Stimulated activated naive B cell treated with anti-CD40 and anti-IgM and Interleukin-4, amounts not matched to agents 10 μg/mL and 1 μg/mL and 100 μg/mL, for 72 hours (primary cell): Measurements from ENCODE around the gene RSPO3.
"Not testable (repeated sequence)": the region's sequence is repeated elsewhere in the genome, so short reads cannot be mapped to it uniquely, and the experiment has no call there.

Experiments used
- ATAC-seq, 2 donors: fragments of 150-1000 bp; cut with Tn5 transposase; replicated peaks; 2 replicates each; pipeline ENCODE4 v1.10.0; 2021; ENCODE audit warnings: moderate library complexity in 1 of 2
- DNase-seq: peaks from one replicate; pipeline ENCODE4 v3.0.0; 2021
- H3K27ac Mint-ChIP-seq: one replicate; pipeline ENCODE4 v1.8.0; 2022; ENCODE audit warnings: mild to moderate bottlenecking, mixed read lengths
- H3K27me3 Mint-ChIP-seq, 2 donors: one replicate each; pipeline ENCODE4 v1.8.0; 2022; ENCODE audit warnings: mixed read lengths in 2 of 2
- H3K36me3 Mint-ChIP-seq, 2 donors: one replicate each; pipeline ENCODE4 v1.8.0; 2022; ENCODE audit warnings: mixed read lengths in 2 of 2, mild to moderate bottlenecking in 1 of 2
- H3K4me1 Mint-ChIP-seq, 2 donors: one replicate each; pipeline ENCODE4 v1.8.0; 2022; ENCODE audit warnings: mixed read lengths in 2 of 2, mild to moderate bottlenecking in 1 of 2
- H3K4me3 Mint-ChIP-seq, 2 donors: one replicate each; pipeline ENCODE4 v1.8.0; 2022; ENCODE audit warnings: mild to moderate bottlenecking in 2 of 2, mixed read lengths in 2 of 2, moderate library complexity in 1 of 2
- H3K9me3 Mint-ChIP-seq, 2 donors: one replicate each; pipeline ENCODE4 v1.8.0; 2022; ENCODE audit warnings: mixed read lengths in 2 of 2, mild to moderate bottlenecking in 1 of 2

RSPO3 gene

GRCh38 chr6:127096167-127096566 lies 22.3 kb upstream of the RSPO3 start:
- no peaks in the 10 kb centered on the region for H3K9me3 Mint-ChIP-seq
- no peak overlapping the region for H3K27ac Mint-ChIP-seq
- no peak overlapping the region for H3K4me3 Mint-ChIP-seq
- no peaks in the 10 kb centered on the region for H3K36me3 Mint-ChIP-seq
- H3K27me3 Mint-ChIP-seq, result peaks cover 0 to 7% of the 10 kb centered on the region in 2 donors
- no peaks in the 10 kb centered on the region for H3K4me1 Mint-ChIP-seq
- no peak for ATAC-seq
- DNase-seq, result no peak

- H3K27me3 Mint-ChIP-seq, H3K4me1 Mint-ChIP-seq, H3K4me3 Mint-ChIP-seq, H3K9me3 Mint-ChIP-seq, DNase-seq, ATAC-seq, H3K27ac Mint-ChIP-seq, H3K36me3 Mint-ChIP-seq: not testable (repeated sequence)
These were observed 21.0 kb upstream of the RSPO3 start for GRCh38 chr6:127097442-127097841.

- Mint-ChIP-seq H3K9me3 (no peaks in the 10 kb centered on the region), H3K4me3 (no peak overlapping the region), H3K27ac (no peak overlapping the region), H3K36me3 (no peaks in the 10 kb centered on the region), H3K4me1 (no peaks in the 10 kb centered on the region), H3K27me3 (peaks cover 4 to 7% of the 10 kb centered on the region in 2 donors)
- DNase-seq (no peak), ATAC-seq (no peak)
These were observed 17.8 kb upstream of the RSPO3 start for GRCh38 chr6:127100510-127101140.

- Mint-ChIP-seq H3K36me3 (no peaks in the 10 kb centered on the region), H3K4me3 (no peak overlapping the region), H3K4me1 (no peaks in the 10 kb centered on the region), H3K27ac (no peak overlapping the region), H3K27me3 (peaks cover 8 to 10% of the 10 kb centered on the region in 2 donors), H3K9me3 (no peaks in the 10 kb centered on the region)
- DNase-seq (no peak), ATAC-seq (no peak)
These were observed 16.2 kb upstream of the RSPO3 start for GRCh38 chr6:127102299-127102698.

GRCh38 chr6:127102859-127103258 lies 15.6 kb upstream of the RSPO3 start:
- H3K9me3 Mint-ChIP-seq, result no peaks in the 10 kb centered on the region
- no peak for DNase-seq
- H3K36me3 Mint-ChIP-seq, result no peaks in the 10 kb centered on the region
- no peaks in the 10 kb centered on the region for H3K4me1 Mint-ChIP-seq
- H3K4me3 Mint-ChIP-seq, result no peak overlapping the region
- no peak overlapping the region for H3K27ac Mint-ChIP-seq
- peaks cover 14 to 15% of the 10 kb centered on the region in 2 donors for H3K27me3 Mint-ChIP-seq
- no peak for ATAC-seq

GRCh38 chr6:127103482-127103881 lies 15.0 kb upstream of the RSPO3 start:
- DNase-seq (no peak), ATAC-seq (no peak)
- H3K36me3 Mint-ChIP-seq, result no peaks in the 10 kb centered on the region
- H3K27me3 Mint-ChIP-seq, result peaks cover 15 to 19% of the 10 kb centered on the region in 2 donors
- H3K4me1 Mint-ChIP-seq, result no peaks in the 10 kb centered on the region
- H3K9me3 Mint-ChIP-seq, result no peaks in the 10 kb centered on the region
- no peak overlapping the region for H3K27ac Mint-ChIP-seq
- no peak overlapping the region for H3K4me3 Mint-ChIP-seq

- H3K4me1 Mint-ChIP-seq, result no peaks in the 10 kb centered on the region
- H3K9me3 Mint-ChIP-seq, result no peaks in the 10 kb centered on the region
- no peaks in the 10 kb centered on the region for H3K36me3 Mint-ChIP-seq
- no peak for DNase-seq
- ATAC-seq, result no peak
- H3K27ac Mint-ChIP-seq, result no peak overlapping the region
- no peak overlapping the region for H3K4me3 Mint-ChIP-seq
- peaks cover 27 to 32% of the 10 kb centered on the region in 2 donors for H3K27me3 Mint-ChIP-seq
These were observed 10.6 kb upstream of the RSPO3 start for GRCh38 chr6:127107916-127108315.

- Mint-ChIP-seq H3K4me3 (no peak overlapping the region), H3K9me3 (no peaks in the 10 kb centered on the region), H3K36me3 (no peaks in the 10 kb centered on the region), H3K4me1 (no peaks in the 10 kb centered on the region), H3K27me3 (peaks cover 31 to 46% of the 10 kb centered on the region in 2 donors), H3K27ac (no peak overlapping the region)
- no peak for DNase-seq
- no peak for ATAC-seq
These were observed 7.8 kb upstream of the RSPO3 start for GRCh38 chr6:127110712-127111111.

GRCh38 chr6:127111526-127111925 lies 6.9 kb upstream of the RSPO3 start:
- no peaks in the 10 kb centered on the region for H3K4me1 Mint-ChIP-seq
- no peak overlapping the region for H3K27ac Mint-ChIP-seq
- no peaks in the 10 kb centered on the region for H3K36me3 Mint-ChIP-seq
- DNase-seq (no peak), ATAC-seq (no peak)
- peaks cover 38 to 52% of the 10 kb centered on the region in 2 donors for H3K27me3 Mint-ChIP-seq
- H3K4me3 Mint-ChIP-seq, result no peak overlapping the region
- no peaks in the 10 kb centered on the region for H3K9me3 Mint-ChIP-seq

GRCh38 chr6:127114214-127114760 lies 4.2 kb upstream of the RSPO3 start:
- ATAC-seq, result no peak
- H3K36me3 Mint-ChIP-seq, result peaks cover 0 to 2% of the 10 kb centered on the region in 2 donors
- H3K4me1 Mint-ChIP-seq, result peaks cover 5 to 18% of the 10 kb centered on the region in 2 donors
- no peaks in the 10 kb centered on the region for H3K9me3 Mint-ChIP-seq
- no peak overlapping the region for H3K27ac Mint-ChIP-seq
- DNase-seq, result no peak
- no peak overlapping the region for H3K4me3 Mint-ChIP-seq
- peaks cover 42 to 61% of the 10 kb centered on the region in 2 donors for H3K27me3 Mint-ChIP-seq

- no peak overlapping the region for H3K4me3 Mint-ChIP-seq
- DNase-seq (no peak), ATAC-seq (no peak)
- H3K4me1 Mint-ChIP-seq, result peaks cover 8 to 27% of the 10 kb centered on the region in 2 donors
- H3K36me3 Mint-ChIP-seq, result peaks cover 0 to 2% of the 10 kb centered on the region in 2 donors
- H3K27ac Mint-ChIP-seq, result no peak overlapping the region
- H3K27me3 Mint-ChIP-seq, result peaks cover 46 to 68% of the 10 kb centered on the region in 2 donors
- no peaks in the 10 kb centered on the region for H3K9me3 Mint-ChIP-seq
These were observed 3.3 kb upstream of the RSPO3 start for GRCh38 chr6:127115084-127115655.

- no peak overlapping the region for H3K27ac Mint-ChIP-seq
- no peaks in the 10 kb centered on the region for H3K9me3 Mint-ChIP-seq
- H3K36me3 Mint-ChIP-seq, result peaks cover 0 to 2% of the 10 kb centered on the region in 2 donors
These were observed 2.7 kb upstream of the RSPO3 start for GRCh38 chr6:127115746-127116145.

GRCh38 chr6:127117979-127118297 lies 533 bp upstream of the RSPO3 start:
- H3K9me3 Mint-ChIP-seq, result no peaks in the 10 kb centered on the region
- H3K36me3 Mint-ChIP-seq, result peaks cover 0 to 2% of the 10 kb centered on the region in 2 donors
- ATAC-seq (no peak), DNase-seq (no peak)
- peak overlapping the region; percentile 67 to 76 for H3K4me3 Mint-ChIP-seq
- H3K4me1 Mint-ChIP-seq, result peaks cover 21 to 43% of the 10 kb centered on the region in 2 donors
- peaks cover 51 to 72% of the 10 kb centered on the region in 2 donors for H3K27me3 Mint-ChIP-seq
- no peak overlapping the region for H3K27ac Mint-ChIP-seq

More at GRCh38 chr6:127115746-127116145, 2.7 kb upstream of the RSPO3 start:
- DNase-seq (no peak), ATAC-seq (no peak)
- Mint-ChIP-seq H3K27me3 (peaks cover 48 to 74% of the 10 kb centered on the region in 2 donors), H3K4me1 (peaks cover 13 to 33% of the 10 kb centered on the region in 2 donors), H3K4me3 (no peak overlapping the region)

GRCh38 chr6:127119102-127120022 lies 891 bp downstream of the RSPO3 start:
- no peak overlapping the region for H3K27ac Mint-ChIP-seq
- DNase-seq, result peak; percentile 37
- peaks cover 0 to 2% of the 10 kb centered on the region in 2 donors for H3K36me3 Mint-ChIP-seq
- ATAC-seq, result peak; percentile 55 to 66
- peaks cover 52 to 75% of the 10 kb centered on the region in 2 donors for H3K27me3 Mint-ChIP-seq
- peaks cover 21 to 43% of the 10 kb centered on the region in 2 donors for H3K4me1 Mint-ChIP-seq
- H3K4me3 Mint-ChIP-seq, result peak overlapping the region; percentile 86 to 89
- no peaks in the 10 kb centered on the region for H3K9me3 Mint-ChIP-seq
